OCI-LY3 (cell line): ENCODE data around the gene RHOH.

ENCODE experiments used
- EZH2phosphoT487 ChIP-seq: fragments of 200-600 bp; shearing (Covaris generic); IDR thresholded peaks from 2 replicates; pipeline ENCODE4 v1.6.1; 2018; ENCODE audit warnings: antibody characterized with exemption, mixed run types, low read depth
- TF ChIP-seq, protein P1 (sequence below): fragments of 200-600, 300-600 bp; sonication (generic); IDR thresholded peaks from 2 replicates; pipeline ENCODE4 v1.5.1; 2014; ENCODE audit warnings: antibody characterized with exemption, low read length, low read depth

DNA sequence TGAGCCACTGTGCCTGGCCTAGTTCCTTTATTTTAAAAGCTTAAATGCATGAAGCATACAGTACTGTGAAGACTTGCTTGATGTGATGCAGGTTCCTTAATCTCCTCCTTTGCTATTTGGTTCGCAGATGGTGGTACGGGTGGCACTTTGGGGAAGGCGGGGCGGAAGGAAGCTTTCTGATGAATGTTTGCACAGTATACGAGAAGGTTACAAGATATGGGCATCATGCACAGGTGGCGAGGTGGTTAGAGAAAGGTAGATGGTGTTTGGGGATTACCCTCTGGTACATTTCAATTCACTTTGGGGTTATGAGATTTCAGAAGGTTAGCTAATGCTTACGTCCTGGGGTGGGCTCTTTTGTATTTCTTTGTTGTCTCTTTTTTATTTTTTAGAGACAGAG is 17.2 kb downstream of the RHOH start:
- TF ChIP-seq, protein P1, sequence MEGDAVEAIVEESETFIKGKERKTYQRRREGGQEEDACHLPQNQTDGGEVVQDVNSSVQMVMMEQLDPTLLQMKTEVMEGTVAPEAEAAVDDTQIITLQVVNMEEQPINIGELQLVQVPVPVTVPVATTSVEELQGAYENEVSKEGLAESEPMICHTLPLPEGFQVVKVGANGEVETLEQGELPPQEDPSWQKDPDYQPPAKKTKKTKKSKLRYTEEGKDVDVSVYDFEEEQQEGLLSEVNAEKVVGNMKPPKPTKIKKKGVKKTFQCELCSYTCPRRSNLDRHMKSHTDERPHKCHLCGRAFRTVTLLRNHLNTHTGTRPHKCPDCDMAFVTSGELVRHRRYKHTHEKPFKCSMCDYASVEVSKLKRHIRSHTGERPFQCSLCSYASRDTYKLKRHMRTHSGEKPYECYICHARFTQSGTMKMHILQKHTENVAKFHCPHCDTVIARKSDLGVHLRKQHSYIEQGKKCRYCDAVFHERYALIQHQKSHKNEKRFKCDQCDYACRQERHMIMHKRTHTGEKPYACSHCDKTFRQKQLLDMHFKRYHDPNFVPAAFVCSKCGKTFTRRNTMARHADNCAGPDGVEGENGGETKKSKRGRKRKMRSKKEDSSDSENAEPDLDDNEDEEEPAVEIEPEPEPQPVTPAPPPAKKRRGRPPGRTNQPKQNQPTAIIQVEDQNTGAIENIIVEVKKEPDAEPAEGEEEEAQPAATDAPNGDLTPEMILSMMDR = no peak
- TF ChIP-seq EZH2phosphoT487 = no peak
